Measurements from ENCODE around the gene SLC39A7. TPM values are rescaled to one million over a fixed set of nuclear protein-coding genes. Genes with fewer than 3 reads are reported as not detected.
A peak's percentile ranks its signal among the peaks of the same experiment; 100 is the strongest.

Gene SLC39A7
- total and polyA plus RNA-seq, 2 of the 13 experiments (the other 11 are each of a cell fraction or from before 2014, with no cell fraction given) = 142 to 229 TPM

DNA sequence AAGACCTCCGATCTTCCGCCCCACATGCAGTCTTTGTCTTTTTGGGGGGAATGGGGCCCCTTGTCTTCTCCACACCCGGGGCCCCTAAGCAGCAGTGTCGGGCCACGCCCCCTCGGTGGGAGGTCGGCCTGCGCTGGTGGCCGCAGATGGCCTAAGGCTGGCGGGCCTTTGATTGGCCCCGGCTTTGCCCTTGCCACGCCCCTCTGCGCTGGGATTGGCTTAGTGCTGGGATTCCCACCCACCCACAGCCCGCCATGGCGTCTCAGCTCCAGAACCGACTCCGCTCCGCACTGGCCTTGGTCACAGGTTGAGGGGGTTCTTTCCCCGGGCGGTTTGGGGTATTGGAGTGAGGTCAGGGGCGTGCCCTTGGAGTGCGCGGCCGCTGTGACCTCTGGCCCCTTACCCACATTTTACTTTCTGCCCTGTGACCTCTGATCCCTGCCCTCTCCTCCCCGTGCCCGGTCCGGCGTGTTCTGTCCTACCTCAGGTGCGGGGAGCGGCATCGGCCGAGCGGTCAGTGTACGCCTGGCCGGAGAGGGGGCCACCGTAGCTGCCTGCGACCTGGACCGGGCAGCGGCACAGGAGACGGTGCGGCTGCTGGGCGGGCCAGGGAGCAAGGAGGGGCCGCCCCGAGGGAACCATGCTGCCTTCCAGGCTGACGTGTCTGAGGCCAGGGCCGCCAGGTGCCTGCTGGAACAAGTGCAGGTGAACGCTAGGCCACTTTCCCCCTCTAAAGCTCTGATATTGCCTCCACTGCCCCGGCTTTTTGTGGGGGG is 3.9 kb downstream of the SLC39A7 start, which contains the start of gene HSD17B8 (continued):
- TF ChIP-seq ZNF234 (CRISPR knock-in tag; conservative IDR thresholded peaks at IDR 0.05) (0 out of 2 replicates have a peak, but pooled peaks have one; percentile 45), MED8 (CRISPR knock-in tag; IDR thresholded peaks at IDR 0.05; ENCODE audit: insufficient replicate concordance) (no peak), TAF15 (IDR thresholded peaks at IDR 0.05; ENCODE audit: low read depth, low read length, poor library complexity, severe bottlenecking) (peak; percentile 55), HOXD1 (CRISPR knock-in tag; IDR thresholded peaks at IDR 0.05) (peak; percentile 69; the same call in 1 of the 2 replicates), ZNF572 (CRISPR knock-in tag; IDR thresholded peaks at IDR 0.05) (no peak), ZNF331 (CRISPR knock-in tag; IDR thresholded peaks at IDR 0.05) (peak; percentile 81), SKI (IDR thresholded peaks at IDR 0.05; ENCODE audit: partially characterized antibody) (peak; percentile 34), RNF2 (conservative IDR thresholded peaks at IDR 0.05; ENCODE audit: low read depth) (no peak), ZNF776 (CRISPR knock-in tag; IDR thresholded peaks at IDR 0.05) (no peak)
- TF ChIP-seq, protein P1, sequence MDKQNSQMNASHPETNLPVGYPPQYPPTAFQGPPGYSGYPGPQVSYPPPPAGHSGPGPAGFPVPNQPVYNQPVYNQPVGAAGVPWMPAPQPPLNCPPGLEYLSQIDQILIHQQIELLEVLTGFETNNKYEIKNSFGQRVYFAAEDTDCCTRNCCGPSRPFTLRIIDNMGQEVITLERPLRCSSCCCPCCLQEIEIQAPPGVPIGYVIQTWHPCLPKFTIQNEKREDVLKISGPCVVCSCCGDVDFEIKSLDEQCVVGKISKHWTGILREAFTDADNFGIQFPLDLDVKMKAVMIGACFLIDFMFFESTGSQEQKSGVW (CRISPR knock-in tag; IDR thresholded peaks at IDR 0.05; ENCODE audit: borderline replicate concordance) = no peak
- TF ChIP-seq, protein P2, sequence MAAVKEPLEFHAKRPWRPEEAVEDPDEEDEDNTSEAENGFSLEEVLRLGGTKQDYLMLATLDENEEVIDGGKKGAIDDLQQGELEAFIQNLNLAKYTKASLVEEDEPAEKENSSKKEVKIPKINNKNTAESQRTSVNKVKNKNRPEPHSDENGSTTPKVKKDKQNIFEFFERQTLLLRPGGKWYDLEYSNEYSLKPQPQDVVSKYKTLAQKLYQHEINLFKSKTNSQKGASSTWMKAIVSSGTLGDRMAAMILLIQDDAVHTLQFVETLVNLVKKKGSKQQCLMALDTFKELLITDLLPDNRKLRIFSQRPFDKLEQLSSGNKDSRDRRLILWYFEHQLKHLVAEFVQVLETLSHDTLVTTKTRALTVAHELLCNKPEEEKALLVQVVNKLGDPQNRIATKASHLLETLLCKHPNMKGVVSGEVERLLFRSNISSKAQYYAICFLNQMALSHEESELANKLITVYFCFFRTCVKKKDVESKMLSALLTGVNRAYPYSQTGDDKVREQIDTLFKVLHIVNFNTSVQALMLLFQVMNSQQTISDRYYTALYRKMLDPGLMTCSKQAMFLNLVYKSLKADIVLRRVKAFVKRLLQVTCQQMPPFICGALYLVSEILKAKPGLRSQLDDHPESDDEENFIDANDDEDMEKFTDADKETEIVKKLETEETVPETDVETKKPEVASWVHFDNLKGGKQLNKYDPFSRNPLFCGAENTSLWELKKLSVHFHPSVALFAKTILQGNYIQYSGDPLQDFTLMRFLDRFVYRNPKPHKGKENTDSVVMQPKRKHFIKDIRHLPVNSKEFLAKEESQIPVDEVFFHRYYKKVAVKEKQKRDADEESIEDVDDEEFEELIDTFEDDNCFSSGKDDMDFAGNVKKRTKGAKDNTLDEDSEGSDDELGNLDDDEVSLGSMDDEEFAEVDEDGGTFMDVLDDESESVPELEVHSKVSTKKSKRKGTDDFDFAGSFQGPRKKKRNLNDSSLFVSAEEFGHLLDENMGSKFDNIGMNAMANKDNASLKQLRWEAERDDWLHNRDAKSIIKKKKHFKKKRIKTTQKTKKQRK (IDR thresholded peaks at IDR 0.05; ENCODE audit: low read length) = no peak
- TF ChIP-seq, protein P3, sequence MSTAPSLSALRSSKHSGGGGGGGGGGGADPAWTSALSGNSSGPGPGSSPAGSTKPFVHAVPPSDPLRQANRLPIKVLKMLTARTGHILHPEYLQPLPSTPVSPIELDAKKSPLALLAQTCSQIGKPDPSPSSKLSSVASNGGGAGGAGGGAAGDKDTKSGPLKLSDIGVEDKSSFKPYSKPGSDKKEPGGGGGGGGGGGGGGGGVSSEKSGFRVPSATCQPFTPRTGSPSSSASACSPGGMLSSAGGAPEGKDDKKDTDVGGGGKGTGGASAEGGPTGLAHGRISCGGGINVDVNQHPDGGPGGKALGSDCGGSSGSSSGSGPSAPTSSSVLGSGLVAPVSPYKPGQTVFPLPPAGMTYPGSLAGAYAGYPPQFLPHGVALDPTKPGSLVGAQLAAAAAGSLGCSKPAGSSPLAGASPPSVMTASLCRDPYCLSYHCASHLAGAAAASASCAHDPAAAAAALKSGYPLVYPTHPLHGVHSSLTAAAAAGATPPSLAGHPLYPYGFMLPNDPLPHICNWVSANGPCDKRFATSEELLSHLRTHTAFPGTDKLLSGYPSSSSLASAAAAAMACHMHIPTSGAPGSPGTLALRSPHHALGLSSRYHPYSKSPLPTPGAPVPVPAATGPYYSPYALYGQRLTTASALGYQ (CRISPR knock-in tag; IDR thresholded peaks at IDR 0.05) = peak; percentile 72; the same call in 1 of the 2 replicates
- TF ChIP-seq, protein P4, sequence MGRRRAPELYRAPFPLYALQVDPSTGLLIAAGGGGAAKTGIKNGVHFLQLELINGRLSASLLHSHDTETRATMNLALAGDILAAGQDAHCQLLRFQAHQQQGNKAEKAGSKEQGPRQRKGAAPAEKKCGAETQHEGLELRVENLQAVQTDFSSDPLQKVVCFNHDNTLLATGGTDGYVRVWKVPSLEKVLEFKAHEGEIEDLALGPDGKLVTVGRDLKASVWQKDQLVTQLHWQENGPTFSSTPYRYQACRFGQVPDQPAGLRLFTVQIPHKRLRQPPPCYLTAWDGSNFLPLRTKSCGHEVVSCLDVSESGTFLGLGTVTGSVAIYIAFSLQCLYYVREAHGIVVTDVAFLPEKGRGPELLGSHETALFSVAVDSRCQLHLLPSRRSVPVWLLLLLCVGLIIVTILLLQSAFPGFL (CRISPR knock-in tag; IDR thresholded peaks at IDR 0.05) = 0 out of 2 replicates have a peak, but pooled peaks have one; percentile 85
- TF ChIP-seq, protein P5, sequence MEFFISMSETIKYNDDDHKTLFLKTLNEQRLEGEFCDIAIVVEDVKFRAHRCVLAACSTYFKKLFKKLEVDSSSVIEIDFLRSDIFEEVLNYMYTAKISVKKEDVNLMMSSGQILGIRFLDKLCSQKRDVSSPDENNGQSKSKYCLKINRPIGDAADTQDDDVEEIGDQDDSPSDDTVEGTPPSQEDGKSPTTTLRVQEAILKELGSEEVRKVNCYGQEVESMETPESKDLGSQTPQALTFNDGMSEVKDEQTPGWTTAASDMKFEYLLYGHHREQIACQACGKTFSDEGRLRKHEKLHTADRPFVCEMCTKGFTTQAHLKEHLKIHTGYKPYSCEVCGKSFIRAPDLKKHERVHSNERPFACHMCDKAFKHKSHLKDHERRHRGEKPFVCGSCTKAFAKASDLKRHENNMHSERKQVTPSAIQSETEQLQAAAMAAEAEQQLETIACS (CRISPR knock-in tag; IDR thresholded peaks at IDR 0.05) = no peak; the same call in 1 of the 2 replicates
